Thoracic aorta (tissue), 2 donors: ENCODE measurements around the gene HOXD10. TPM values are rescaled to one million over a fixed set of nuclear protein-coding genes. Genes with fewer than 3 reads are reported as not detected.

ENCODE experiments used
- ATAC-seq: fragments of 150-250 bp; one replicate; pipeline ENCODE4 v1.8.0; 2017; ENCODE audit warnings: low read depth; ENCODE audit not compliant: insufficient number of reproducible peaks, low FRiP score
- DNase-seq: peaks from one replicate; pipeline ENCODE4 v3.0.0-alpha.2; 2020; ENCODE audit warnings: low spot score
- H3K27ac ChIP-seq, 2 donors: fragments of 200-600 bp; sonication (generic); 1 replicate in 1 of 2; 2 replicates in 1 of 2; pipeline ENCODE4 v1.5.1; 2016; ENCODE audit warnings: mild to moderate bottlenecking in 2 of 2, moderate library complexity in 2 of 2
- H3K27me3 ChIP-seq: fragments of 200-600 bp; sonication (generic); replicated peaks from 2 replicates; pipeline ENCODE4 v1.6.0; 2016; ENCODE audit warnings: mild to moderate bottlenecking; ENCODE audit not compliant: insufficient read depth
- H3K36me3 ChIP-seq: fragments of 200-600 bp; sonication (generic); one replicate; pipeline ENCODE4 v1.5.1; 2016
- H3K4me1 ChIP-seq, 2 donors: fragments of 200-600 bp; sonication (generic); 1 replicate in 1 of 2; 2 replicates in 1 of 2; pipeline versions ENCODE4 v1.5.1 to v1.6.0; 2016; ENCODE audit warnings: low read depth in 2 of 2, mild to moderate bottlenecking in 1 of 2; ENCODE audit not compliant: control insufficient read depth in 1 of 2
- H3K4me3 ChIP-seq: fragments of 200-600 bp; sonication (generic); 2 replicates; pipeline ENCODE4 v1.5.1; 2016; ENCODE audit warnings: mild to moderate bottlenecking
- H3K9me3 ChIP-seq: fragments of 200-600 bp; sonication (generic); 2 replicates; pipeline ENCODE4 v1.5.1; 2016
- CTCF ChIP-seq: fragments of 200-600 bp; sonication (generic); IDR thresholded peaks from one replicate; pipeline ENCODE4 v1.5.1; 2019; ENCODE audit warnings: antibody characterized with exemption
- total RNA-seq, 2 donors: library from RNA; depleted of rRNA; stranded (reverse); fragments of >200 nt; gene quantifications; one replicate each; pipeline versions ENCODE4 v1.1.0 to v1.2.3, GENCODE V29; 2016

The HOXD10 gene
- total RNA-seq, 2 donors from 2014 or later: not detected

GRCh38 chr2:176099159-176099727 lies 17.3 kb upstream of the HOXD10 start:
- no peak for DNase-seq
- no peak for TF ChIP-seq CTCF
- Histone ChIP-seq H3K9me3 (no peaks in the 10 kb centered on the region), H3K27ac (no peak overlapping the region), H3K4me1 (peaks cover 5 to 16% of the 10 kb centered on the region in 2 donors), H3K36me3 (no peaks in the 10 kb centered on the region), H3K4me3 (no peak overlapping the region), H3K27me3 (peaks cover 76% of the 10 kb centered on the region)
- no peak for ATAC-seq

- DNase-seq (no peak), ATAC-seq (no peak)
- H3K4me3 ChIP-seq: no peak within 1 kb of the TSS
- no peaks in the 10 kb centered on the region for H3K9me3 ChIP-seq
- no peak for TF ChIP-seq CTCF
- no peak within 1 kb of the TSS for H3K27ac ChIP-seq
- no peaks in the 10 kb centered on the region for H3K36me3 ChIP-seq
- peaks cover 74% of the 10 kb centered on the region for H3K27me3 ChIP-seq
- peaks cover 12 to 23% of the 10 kb centered on the region in 2 donors for H3K4me1 ChIP-seq
Observed at GRCh38 chr2:176099728-176100546, 16.6 kb upstream of the HOXD10 start, which contains the start of gene HOXD12. HOXD12 (plus strand) TSS chr2:176099795; CDS start chr2:176099802, 7 bp downstream.

GRCh38 chr2:176100547-176101140 lies 15.9 kb upstream of the HOXD10 start:
- H3K36me3 ChIP-seq: no peaks in the 10 kb centered on the region
- H3K9me3 ChIP-seq: no peaks in the 10 kb centered on the region
- no peak overlapping the region for H3K27ac ChIP-seq
- no peak overlapping the region for H3K4me3 ChIP-seq
- H3K4me1 ChIP-seq: peaks cover 12 to 24% of the 10 kb centered on the region in 2 donors
- ATAC-seq (no peak), DNase-seq (no peak)
- H3K27me3 ChIP-seq: peaks cover 70% of the 10 kb centered on the region
- no peak for TF ChIP-seq CTCF

GRCh38 chr2:176101216-176101830 lies 15.3 kb upstream of the HOXD10 start:
- no peaks in the 10 kb centered on the region for H3K9me3 ChIP-seq
- DNase-seq (no peak), ATAC-seq (no peak)
- no peak overlapping the region for H3K4me3 ChIP-seq
- no peaks in the 10 kb centered on the region for H3K36me3 ChIP-seq
- H3K27me3 ChIP-seq: peaks cover 69% of the 10 kb centered on the region
- peaks cover 11 to 26% of the 10 kb centered on the region in 2 donors for H3K4me1 ChIP-seq
- TF ChIP-seq CTCF: no peak
- H3K27ac ChIP-seq: no peak overlapping the region

- Histone ChIP-seq H3K36me3 (no peaks in the 10 kb centered on the region), H3K4me1 (peaks cover 10 to 25% of the 10 kb centered on the region in 2 donors), H3K27me3 (peaks cover 64% of the 10 kb centered on the region), H3K27ac (no peak overlapping the region), H3K4me3 (no peak overlapping the region), H3K9me3 (no peaks in the 10 kb centered on the region)
- ATAC-seq (no peak), DNase-seq (no peak)
- no peak for TF ChIP-seq CTCF
Observed at GRCh38 chr2:176101842-176102241, 14.7 kb upstream of the HOXD10 start.
